ENCODE results near the gene TNFSF15. TPM values are rescaled to one million over a fixed set of nuclear protein-coding genes. Genes with fewer than 3 reads are reported as not detected.

Gene TNFSF15
- total RNA-seq, 1 donor from 2014 or later = 2.2 TPM

DNA sequence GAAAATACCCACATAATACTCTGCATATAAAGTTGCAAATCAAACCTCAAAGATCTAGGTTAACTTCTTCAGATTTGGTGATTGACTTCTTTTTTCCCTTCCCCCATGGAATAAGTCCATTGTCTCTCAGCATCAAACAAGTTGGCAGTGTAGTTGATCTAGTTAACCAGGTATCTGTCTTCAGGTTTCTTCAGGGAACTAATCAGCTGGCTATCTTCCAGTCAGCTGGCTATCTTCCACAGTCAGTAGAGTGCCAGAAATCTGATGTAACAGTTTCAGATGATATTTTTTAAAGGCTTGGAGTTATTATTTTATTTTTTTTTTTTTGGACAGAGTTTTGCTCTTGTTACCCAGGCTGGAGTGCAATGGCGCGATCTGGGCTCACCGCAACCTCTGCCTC, 16.8 kb downstream of the TNFSF15 start:
- DNase-seq (ENCODE audit: low spot score) = peak; percentile 42

DNA sequence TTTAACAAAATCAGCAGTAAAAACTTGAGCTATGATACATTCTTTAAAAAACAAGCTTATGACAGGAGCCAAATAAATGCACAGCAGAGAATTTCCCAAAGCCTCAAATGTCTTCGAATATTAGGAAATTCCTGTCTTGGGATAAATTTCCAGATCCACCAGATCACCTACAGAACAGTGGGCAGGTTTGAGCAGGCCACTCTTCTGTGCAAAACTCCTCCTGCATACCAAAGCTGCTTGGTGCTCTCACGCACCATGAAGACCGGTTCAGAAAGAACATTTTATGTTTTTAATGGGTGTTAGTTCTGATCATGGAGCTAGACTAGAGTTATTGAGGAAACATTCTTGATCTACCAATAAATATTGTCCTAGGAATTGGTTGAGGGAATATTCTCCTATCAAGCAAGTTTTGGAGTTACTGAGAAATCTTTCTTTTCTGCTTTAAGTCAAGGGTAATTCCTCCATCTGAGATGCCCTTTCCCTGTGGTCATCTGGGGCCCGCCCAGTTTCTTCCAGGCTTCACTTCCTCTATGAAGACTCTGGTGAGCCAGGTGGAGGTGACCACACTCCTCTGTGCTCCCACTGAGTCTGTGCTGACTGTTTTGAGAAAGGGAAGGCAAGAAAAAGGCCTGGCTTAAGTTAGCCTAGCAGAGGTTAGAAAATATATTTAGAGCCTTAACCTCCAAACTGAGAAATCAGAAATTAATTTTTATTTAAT, 17.9 kb downstream of the TNFSF15 start:
- DNase-seq (ENCODE audit: low spot score) = no peak

DNA sequence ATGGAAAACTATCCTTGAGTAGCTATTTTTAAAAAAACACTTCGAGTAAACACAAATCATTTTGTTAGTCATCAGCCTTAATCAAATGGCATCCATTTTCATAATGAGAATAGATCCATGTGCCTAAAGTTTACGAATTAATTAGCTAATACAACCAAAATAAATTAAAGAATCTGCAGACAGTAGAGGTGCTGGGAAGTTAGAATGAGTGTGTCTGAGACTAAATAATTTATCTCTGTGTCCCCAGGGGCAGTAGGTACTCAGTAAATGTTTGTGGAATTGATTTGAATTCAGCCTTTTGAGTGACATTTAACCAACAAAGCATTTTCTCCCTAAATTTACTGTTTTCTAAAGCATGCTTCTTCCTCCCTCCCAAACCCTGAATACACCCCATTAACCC, 18.6 kb downstream of the TNFSF15 start:
- DNase-seq (ENCODE audit: low spot score) = no peak

- no peak for DNase-seq (ENCODE audit: low spot score)
These were observed 19.8 kb downstream of the TNFSF15 start for GRCh38 chr9:114785866-114786650.

- no peak for DNase-seq (ENCODE audit: low spot score)
These were observed 21.0 kb downstream of the TNFSF15 start for GRCh38 chr9:114784721-114785279.

- DNase-seq (ENCODE audit: low spot score) = no peak
These were observed 23.3 kb downstream of the TNFSF15 start for GRCh38 chr9:114782586-114782985.

DNA sequence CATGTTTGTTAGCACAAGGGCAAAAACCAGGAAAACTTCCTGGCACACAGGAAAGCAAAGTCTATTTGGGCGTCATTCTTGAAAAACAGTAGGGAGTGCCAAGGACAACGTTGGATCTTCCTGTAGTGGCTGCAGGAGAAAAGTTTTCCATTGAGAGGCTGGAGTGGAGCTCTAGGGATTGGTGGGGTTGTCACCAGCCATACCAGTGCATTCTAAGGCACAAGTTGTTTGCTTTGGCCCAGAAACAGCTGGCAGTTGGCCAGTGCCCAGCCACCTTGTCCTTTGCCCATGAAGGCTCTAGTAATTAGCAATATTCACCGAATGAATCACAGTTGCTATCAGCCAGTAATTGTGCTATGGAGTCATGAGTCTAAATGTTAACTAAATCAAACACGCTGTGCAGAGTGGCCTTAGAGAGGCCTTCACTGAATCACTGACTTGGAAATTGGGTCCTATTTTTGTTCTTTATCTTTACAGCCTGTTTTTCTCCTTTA, 26.4 kb downstream of the TNFSF15 start:
- peak; percentile 96 for DNase-seq (ENCODE audit: low spot score)

- no peak for DNase-seq (ENCODE audit: low spot score)
These were observed 27.8 kb downstream of the TNFSF15 start for GRCh38 chr9:114777821-114778609.

GRCh38 chr9:114776683-114777399, 29.0 kb downstream of the TNFSF15 start:
- DNase-seq (ENCODE audit: low spot score) = no peak

GRCh38 chr9:114775981-114776380, 29.9 kb downstream of the TNFSF15 start:
- no peak for DNase-seq (ENCODE audit: low spot score)

GRCh38 chr9:114775121-114775520, 30.7 kb downstream of the TNFSF15 start:
- no peak for DNase-seq (ENCODE audit: low spot score)

- DNase-seq (ENCODE audit: low spot score) = no peak
These were observed 31.3 kb downstream of the TNFSF15 start for GRCh38 chr9:114774524-114774923.

DNA sequence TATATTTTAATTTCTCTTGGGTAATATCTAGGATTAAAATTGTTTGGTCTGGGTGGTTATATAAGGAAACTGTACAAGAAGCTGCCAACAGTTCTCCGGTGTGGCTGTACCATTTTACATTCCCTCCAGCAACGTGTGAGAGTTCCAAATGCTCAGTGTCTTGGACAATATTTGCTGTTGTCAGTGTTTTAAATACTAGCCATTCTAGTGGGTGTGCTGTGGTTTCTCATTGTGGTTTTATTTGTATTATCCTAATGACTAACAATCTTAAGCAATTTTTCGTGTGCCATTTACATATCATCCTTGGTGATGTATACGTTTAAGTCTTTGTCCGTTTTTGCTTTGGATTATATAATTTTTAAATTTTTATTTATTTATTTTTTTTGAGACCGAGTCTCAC, 34.0 kb downstream of the TNFSF15 start:
- DNase-seq (ENCODE audit: low spot score) = no peak

DNA sequence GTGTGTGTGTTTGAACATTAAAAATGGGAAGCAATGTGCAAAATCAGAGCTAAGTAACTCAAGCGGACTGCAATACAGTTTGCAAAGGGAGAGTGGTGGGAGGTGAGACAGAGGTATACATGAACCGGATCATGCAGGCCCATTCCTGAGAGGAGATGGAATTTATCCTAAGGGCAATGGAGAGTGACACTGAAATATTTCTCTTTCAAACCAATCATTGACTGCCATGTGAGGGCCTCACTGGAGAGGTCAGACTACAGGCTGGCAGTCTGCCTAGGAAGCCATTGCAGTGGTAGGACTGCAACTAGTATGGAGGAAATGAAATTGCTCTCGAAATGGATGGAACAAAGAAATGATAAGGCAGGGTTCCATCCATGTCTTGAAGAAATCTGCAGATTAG, 34.8 kb downstream of the TNFSF15 start:
- no peak for DNase-seq (ENCODE audit: low spot score)

GRCh38 chr9:114769624-114770023, 36.2 kb downstream of the TNFSF15 start:
- no peak for DNase-seq (ENCODE audit: low spot score)

DNA sequence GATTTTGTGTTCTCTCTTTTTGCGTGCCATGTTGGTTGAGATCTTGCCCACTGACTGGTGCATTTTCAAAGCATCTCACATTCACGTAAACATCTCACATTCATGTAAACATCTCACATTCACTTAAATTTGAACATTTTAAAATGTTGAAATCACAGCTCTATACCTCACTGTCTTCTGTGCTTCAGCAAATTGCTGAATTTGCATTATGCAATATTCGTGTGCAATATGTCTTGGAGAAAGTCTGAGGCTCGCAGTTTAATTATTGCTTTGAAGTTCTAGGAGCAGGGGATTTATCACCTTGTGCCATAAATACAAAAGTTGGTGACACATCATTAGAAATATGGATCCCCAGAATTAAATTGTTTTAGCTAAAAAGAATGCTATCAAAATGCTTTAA, 42.6 kb downstream of the TNFSF15 start:
- DNase-seq (ENCODE audit: low spot score) = no peak

GRCh38 chr9:114761523-114761922, 44.3 kb downstream of the TNFSF15 start:
- DNase-seq (ENCODE audit: low spot score) = no peak

DNA sequence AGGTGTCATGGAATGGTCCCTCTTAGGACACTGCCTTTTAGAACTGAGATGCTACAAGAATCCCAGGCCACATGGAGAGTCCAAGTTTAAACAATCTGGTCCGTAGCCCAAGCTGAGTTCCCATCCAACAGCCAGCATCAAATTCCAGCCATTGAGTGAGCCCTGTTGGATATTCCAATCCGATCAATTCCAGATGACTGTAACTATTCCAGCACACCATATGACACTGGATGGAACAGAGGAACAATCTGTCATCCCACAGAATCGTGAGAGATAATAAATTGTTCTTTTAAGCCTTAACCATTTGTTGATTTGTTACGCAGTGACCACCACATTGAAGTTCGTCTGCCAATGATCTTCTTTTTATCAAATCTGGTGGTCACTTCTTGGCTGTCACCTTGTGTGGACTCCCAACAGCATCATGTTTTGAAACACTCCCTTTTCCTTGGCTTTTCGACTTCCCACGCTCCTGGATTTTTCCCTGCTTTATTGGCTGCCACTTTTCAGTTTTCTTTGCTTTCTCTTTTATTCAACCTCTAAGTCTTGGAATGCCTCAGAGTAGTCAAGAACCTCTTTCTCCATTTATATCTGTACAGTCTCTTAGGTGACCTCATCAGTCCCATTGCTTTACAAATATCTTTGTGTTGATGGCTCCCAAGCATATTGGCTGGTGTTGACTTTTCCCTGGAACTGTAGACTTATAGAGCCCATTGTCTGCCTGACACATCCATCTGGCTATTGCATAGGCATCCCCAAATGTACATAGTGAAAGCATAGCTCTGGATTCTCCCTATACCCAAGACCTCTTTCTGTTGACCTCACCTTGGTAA, 46.1 kb downstream of the TNFSF15 start:
- no peak for DNase-seq (ENCODE audit: low spot score)

DNA sequence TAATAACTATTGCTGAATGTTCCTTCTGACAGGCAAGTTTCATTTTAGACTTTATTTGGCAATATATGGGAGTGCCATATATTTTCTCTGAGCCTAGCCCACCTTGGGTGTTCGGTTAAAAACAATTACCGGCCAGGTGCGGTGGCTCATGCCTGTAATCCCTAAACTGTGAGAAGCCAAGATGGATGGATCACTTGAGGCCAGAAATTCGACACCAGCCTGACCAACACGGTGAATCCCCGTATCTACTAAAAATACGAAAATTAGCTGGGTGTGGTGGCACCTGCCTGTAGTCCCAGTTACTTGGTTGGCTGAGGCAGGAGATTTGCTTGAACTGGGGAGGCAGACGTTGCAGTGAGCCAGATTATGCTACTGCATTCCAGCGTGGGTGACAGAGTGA, 47.9 kb downstream of the TNFSF15 start:
- no peak for DNase-seq (ENCODE audit: low spot score)

GRCh38 chr9:114757395-114757794, 48.4 kb downstream of the TNFSF15 start:
- DNase-seq (ENCODE audit: low spot score) = no peak

Data from mucosa of gallbladder (tissue), 1 donor.